HFF-Myc (cell line): Measurements from ENCODE around the gene CCSER1.

Experiments
- DNase-seq: peaks from one replicate; pipeline ENCODE4 v3.0.0-alpha.2; 2011; ENCODE audit warnings: low read depth; ENCODE audit errors: extremely low read depth
- H3K4me3 ChIP-seq: replicated peaks from 2 replicates; pipeline ENCODE4 v1.5.1; 2011; ENCODE audit warnings: low read depth, mild to moderate bottlenecking, control low read depth, low read length
- CTCF ChIP-seq: IDR thresholded peaks from 2 replicates; pipeline ENCODE4 v1.5.1; 2012; ENCODE audit warnings: mild to moderate bottlenecking, low read depth, low read length, control low read depth; ENCODE audit errors: missing control alignments

Gene CCSER1

GRCh38 chr4:90246816-90247215 is 119.6 kb downstream of the CCSER1 start:
- DNase-seq = no peak
- no peak for TF ChIP-seq CTCF
- no peak overlapping the region for H3K4me3 ChIP-seq

GRCh38 chr4:90254357-90254756 is 127.2 kb downstream of the CCSER1 start:
- H3K4me3 ChIP-seq = no peak overlapping the region
- no peak for TF ChIP-seq CTCF
- no peak for DNase-seq

GRCh38 chr4:90274175-90274574 is 147.0 kb downstream of the CCSER1 start:
- H3K4me3 ChIP-seq = no peak overlapping the region
- no peak for TF ChIP-seq CTCF
- DNase-seq = no peak

- TF ChIP-seq CTCF = no peak
- DNase-seq = no peak
Measured at GRCh38 chr4:90280954-90281353, 153.8 kb downstream of the CCSER1 start.

GRCh38 chr4:90281541-90282355 is 154.6 kb downstream of the CCSER1 start:
- DNase-seq = no peak
- H3K4me3 ChIP-seq = no peak overlapping the region
- TF ChIP-seq CTCF = no peak

More at GRCh38 chr4:90280954-90281353, 153.8 kb downstream of the CCSER1 start:
- no peak overlapping the region for H3K4me3 ChIP-seq

GRCh38 chr4:90290345-90290744 is 163.2 kb downstream of the CCSER1 start:
- no peak overlapping the region for H3K4me3 ChIP-seq
- TF ChIP-seq CTCF = no peak
- DNase-seq = no peak
